SU-DHL-6 (cell line): ENCODE results near the gene TMEM131.
A peak's percentile ranks its signal among the peaks of the same experiment; 100 is the strongest.

Source experiments
- H2AFZ ChIP-seq: fragments of 200-600 bp; sonication (generic); 2 replicates; pipeline ENCODE4 v1.6.1; 2014; ENCODE audit warnings: low read depth, mild to moderate bottlenecking, moderate library complexity, mixed read lengths, antibody characterized with exemption, low read length; ENCODE audit not compliant: severe bottlenecking
- H3F3A ChIP-seq: fragments of 200-600 bp; shearing (Covaris generic); 2 replicates; pipeline ENCODE4 v1.6.0; 2016; ENCODE audit warnings: antibody characterized with exemption, mild to moderate bottlenecking; ENCODE audit not compliant: insufficient read depth
- H3K27ac ChIP-seq: fragments of 200-600 bp; sonication (generic); 2 replicates; pipeline ENCODE4 v1.5.1; 2016; ENCODE audit warnings: low read depth, mild to moderate bottlenecking, low read length, moderate library complexity, mixed read lengths
- H3K27me3 ChIP-seq: fragments of 200-600 bp; sonication (generic), shearing (Covaris generic); 2 replicates; pipeline ENCODE4 v1.6.0; 2014; ENCODE audit warnings: mild to moderate bottlenecking, low read length
- H3K36me3 ChIP-seq: fragments of 200-600 bp; sonication (generic); 2 replicates; pipeline ENCODE4 v1.6.1; 2014; ENCODE audit warnings: mild to moderate bottlenecking, low read length, mixed read lengths
- H3K4me2 ChIP-seq: fragments of 300-600, 200-600 bp; shearing (Covaris generic), sonication (generic); 2 replicates; pipeline ENCODE4 v1.6.0; 2014; ENCODE audit warnings: low read length, low read depth, mild to moderate bottlenecking; ENCODE audit not compliant: poor library complexity, severe bottlenecking
- H3K4me3 ChIP-seq: fragments of 200-600 bp; sonication (generic); 2 replicates; pipeline ENCODE4 v1.5.1; 2014; ENCODE audit warnings: antibody characterized with exemption, low read length, mild to moderate bottlenecking, mixed read lengths; ENCODE audit not compliant: insufficient read depth, poor library complexity, severe bottlenecking
- H3K79me2 ChIP-seq: fragments of 200-600 bp; sonication (generic); 2 replicates; pipeline ENCODE4 v1.6.1; 2014; ENCODE audit warnings: mild to moderate bottlenecking, low read length, moderate library complexity; ENCODE audit not compliant: insufficient read depth
- H3K9ac ChIP-seq: fragments of 200-600 bp; sonication (generic); 2 replicates; pipeline ENCODE4 v1.7.0; 2014; ENCODE audit warnings: mild to moderate bottlenecking, low read length
- H3K9me2 ChIP-seq: fragments of 200-600 bp; sonication (generic); replicated peaks from 2 replicates; pipeline ENCODE4 v1.6.1; 2014; ENCODE audit warnings: low read length; ENCODE audit not compliant: insufficient read depth
- H3K9me3 ChIP-seq: fragments of 200-600 bp; sonication (generic); 2 replicates; pipeline ENCODE4 v1.6.1; 2014; ENCODE audit warnings: low read length, mixed read lengths; ENCODE audit not compliant: insufficient read depth
- H4K20me1 ChIP-seq: fragments of 200-600 bp; sonication (generic); 2 replicates; pipeline ENCODE4 v1.6.1; 2014; ENCODE audit warnings: low read depth, mild to moderate bottlenecking, antibody characterized with exemption, low read length, moderate library complexity, mixed read lengths
- CTCF ChIP-seq: fragments of 200-600 bp; sonication (generic); IDR thresholded peaks from one replicate; pipeline ENCODE4 v1.5.1; 2017; ENCODE audit warnings: antibody characterized with exemption, mild to moderate bottlenecking, low read length, moderate library complexity; ENCODE audit not compliant: insufficient read depth, poor library complexity, severe bottlenecking
- EZH2phosphoT487 ChIP-seq: fragments of 200-600 bp; sonication (generic), shearing (Covaris generic); conservative IDR thresholded peaks from 2 replicates; pipeline ENCODE4 v1.6.1; 2018; ENCODE audit warnings: mild to moderate bottlenecking, antibody characterized with exemption, low read length, moderate library complexity, mixed read lengths

TMEM131 gene

GRCh38 chr2:97998431-97999005 lies 2.8 kb upstream of the TMEM131 start:
- H3K4me3 ChIP-seq, result no peak overlapping the region
- no peak overlapping the region for H2AFZ ChIP-seq
- H3K36me3 ChIP-seq, result no peaks in the 10 kb centered on the region
- no peaks in the 10 kb centered on the region for H3K9me3 ChIP-seq
- no peak overlapping the region for H3K27ac ChIP-seq
- H3K4me2 ChIP-seq, result no peak overlapping the region
- H3K79me2 ChIP-seq, result peaks cover 13% of the 10 kb centered on the region
- no peak overlapping the region for H3K9ac ChIP-seq
- H3K9me2 ChIP-seq, result no peaks in the 10 kb centered on the region
- peaks cover 7% of the 10 kb centered on the region; the same call in 1 of the 2 replicates for H4K20me1 ChIP-seq
- TF ChIP-seq EZH2phosphoT487, result no peak
- no peak for TF ChIP-seq CTCF
- peaks cover 4% of the 10 kb centered on the region for H3F3A ChIP-seq
- H3K27me3 ChIP-seq, result no peaks in the 10 kb centered on the region

- TF ChIP-seq EZH2phosphoT487 (no peak), CTCF (no peak)
- peaks cover 19% of the 10 kb centered on the region for H3K79me2 ChIP-seq
- H3F3A ChIP-seq, result peaks cover 4% of the 10 kb centered on the region
- H4K20me1 ChIP-seq, result peaks cover 10% of the 10 kb centered on the region
- no peaks in the 10 kb centered on the region for H3K27me3 ChIP-seq
- H3K4me3 ChIP-seq, result no peak overlapping the region
- H2AFZ ChIP-seq, result no peak overlapping the region
- H3K9ac ChIP-seq, result no peak overlapping the region
- peaks cover 5% of the 10 kb centered on the region; the same call in 1 of the 2 replicates for H3K36me3 ChIP-seq
- no peak overlapping the region for H3K27ac ChIP-seq
- no peaks in the 10 kb centered on the region for H3K9me2 ChIP-seq
- H3K9me3 ChIP-seq, result no peaks in the 10 kb centered on the region
- H3K4me2 ChIP-seq, result no peak overlapping the region
Measured at GRCh38 chr2:97997784-97998392, 2.1 kb upstream of the TMEM131 start.

GRCh38 chr2:97996679-97997078 lies 931 bp upstream of the TMEM131 start:
- Histone ChIP-seq H3K9me3 (no peaks in the 10 kb centered on the region), H3K4me3 (peak overlapping the region; percentile 76), H3K9ac (peak overlapping the region; percentile 81), H3K27me3 (no peaks in the 10 kb centered on the region), H4K20me1 (peaks cover 21% of the 10 kb centered on the region), H3F3A (peaks cover 4% of the 10 kb centered on the region), H3K79me2 (peaks cover 31% of the 10 kb centered on the region), H3K27ac (no peak overlapping the region), H3K9me2 (no peaks in the 10 kb centered on the region), H2AFZ (peak overlapping the region; percentile 93), H3K36me3 (peaks cover 5% of the 10 kb centered on the region; the same call in 1 of the 2 replicates), H3K4me2 (peak overlapping the region; percentile 88)
- TF ChIP-seq CTCF (no peak), EZH2phosphoT487 (no peak)
